ENCODE data around the gene ADARB2.
"Not testable (repeated sequence)": the region's sequence is repeated elsewhere in the genome, so short reads cannot be mapped to it uniquely, and the experiment has no call there.

Gene ADARB2

DNA sequence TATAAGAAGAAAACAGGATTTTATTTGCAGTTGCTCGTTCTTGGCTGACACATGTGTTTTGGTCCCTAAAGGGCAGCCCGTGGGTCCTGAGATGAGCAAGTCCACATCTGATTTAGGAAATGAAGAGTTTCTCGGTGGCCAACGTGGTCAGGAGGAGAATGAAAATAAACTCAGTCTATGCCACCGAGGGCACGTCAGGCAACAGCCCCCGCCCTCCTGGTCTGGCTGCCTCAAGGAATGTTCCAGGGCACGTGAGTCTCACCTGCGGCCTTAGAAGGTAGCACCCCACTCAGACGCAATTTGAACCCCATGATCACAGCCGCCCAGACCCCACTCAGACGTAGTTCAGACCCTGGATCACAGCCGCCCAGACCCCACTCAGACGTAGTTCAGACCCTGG, 197.2 kb downstream of the ADARB2 start:
- no peaks in the 10 kb centered on the region for H3K27me3 ChIP-seq (ENCODE audit: insufficient read depth, poor library complexity, severe bottlenecking)
- TF ChIP-seq SPI1 (IDR thresholded peaks at IDR 0.05; ENCODE audit: borderline replicate concordance, low read depth) (no peak), REST (IDR thresholded peaks at IDR 0.05; ENCODE audit: insufficient replicate concordance, low read depth) (no peak), GABPA (IDR thresholded peaks at IDR 0.05; ENCODE audit: low read depth) (no peak), POLR2AphosphoS5 (IDR thresholded peaks at IDR 0.05; ENCODE audit: low read depth) (no peak)
- TF ChIP-seq, protein P1, sequence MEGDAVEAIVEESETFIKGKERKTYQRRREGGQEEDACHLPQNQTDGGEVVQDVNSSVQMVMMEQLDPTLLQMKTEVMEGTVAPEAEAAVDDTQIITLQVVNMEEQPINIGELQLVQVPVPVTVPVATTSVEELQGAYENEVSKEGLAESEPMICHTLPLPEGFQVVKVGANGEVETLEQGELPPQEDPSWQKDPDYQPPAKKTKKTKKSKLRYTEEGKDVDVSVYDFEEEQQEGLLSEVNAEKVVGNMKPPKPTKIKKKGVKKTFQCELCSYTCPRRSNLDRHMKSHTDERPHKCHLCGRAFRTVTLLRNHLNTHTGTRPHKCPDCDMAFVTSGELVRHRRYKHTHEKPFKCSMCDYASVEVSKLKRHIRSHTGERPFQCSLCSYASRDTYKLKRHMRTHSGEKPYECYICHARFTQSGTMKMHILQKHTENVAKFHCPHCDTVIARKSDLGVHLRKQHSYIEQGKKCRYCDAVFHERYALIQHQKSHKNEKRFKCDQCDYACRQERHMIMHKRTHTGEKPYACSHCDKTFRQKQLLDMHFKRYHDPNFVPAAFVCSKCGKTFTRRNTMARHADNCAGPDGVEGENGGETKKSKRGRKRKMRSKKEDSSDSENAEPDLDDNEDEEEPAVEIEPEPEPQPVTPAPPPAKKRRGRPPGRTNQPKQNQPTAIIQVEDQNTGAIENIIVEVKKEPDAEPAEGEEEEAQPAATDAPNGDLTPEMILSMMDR (IDR thresholded peaks at IDR 0.05; ENCODE audit: insufficient read depth, low read length), result no peak
- H3K27ac ChIP-seq (replicated peaks), result no peak overlapping the region
- no peak overlapping the region for H3K4me3 ChIP-seq (replicated peaks; ENCODE audit: insufficient read depth, low read length)
- DNase-seq (ENCODE audit: low read depth in 1 of 2, low spot score in 1 of 2), result no peak

DNA sequence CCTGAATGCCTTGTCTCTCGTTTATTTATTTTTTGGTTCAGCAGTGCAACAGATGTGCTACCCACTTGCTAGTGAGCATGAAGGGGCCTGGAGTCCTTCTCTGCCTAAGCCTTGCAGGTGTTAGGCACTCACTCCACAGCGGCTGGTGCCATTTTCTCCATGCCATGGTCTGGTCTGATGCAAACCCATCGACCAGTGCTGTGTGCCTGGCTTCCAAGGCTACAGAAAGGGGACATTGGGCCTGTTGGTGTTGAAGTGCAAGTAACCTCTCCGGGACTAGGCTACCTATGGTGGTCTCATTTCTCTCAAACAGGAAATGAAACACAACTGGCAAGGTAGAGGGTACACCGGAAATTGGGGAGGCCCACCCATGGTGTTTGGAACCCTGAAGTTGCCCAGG, 198.1 kb downstream of the ADARB2 start:
- no peak for DNase-seq (ENCODE audit: low read depth in 1 of 2, low spot score in 1 of 2)

GRCh38 chr10:1538531-1539061, 198.7 kb downstream of the ADARB2 start:
- TF ChIP-seq GABPA (IDR thresholded peaks at IDR 0.05; ENCODE audit: low read depth) (no peak), POLR2AphosphoS5 (IDR thresholded peaks at IDR 0.05; ENCODE audit: low read depth) (no peak), REST (IDR thresholded peaks at IDR 0.05; ENCODE audit: insufficient replicate concordance, low read depth) (no peak), SPI1 (IDR thresholded peaks at IDR 0.05; ENCODE audit: borderline replicate concordance, low read depth) (no peak)
- TF ChIP-seq, protein P1 (IDR thresholded peaks at IDR 0.05; ENCODE audit: insufficient read depth, low read length), result no peak
- no peak for DNase-seq (ENCODE audit: low read depth in 1 of 2, low spot score in 1 of 2)
- no peak overlapping the region for H3K4me3 ChIP-seq (replicated peaks; ENCODE audit: insufficient read depth, low read length)
- no peak overlapping the region for H3K27ac ChIP-seq (replicated peaks)
- no peaks in the 10 kb centered on the region for H3K27me3 ChIP-seq (ENCODE audit: insufficient read depth, poor library complexity, severe bottlenecking)

More for the DNA sequence above, 198.1 kb downstream of the ADARB2 start:
- Histone ChIP-seq H3K27me3 (ENCODE audit: insufficient read depth, poor library complexity, severe bottlenecking) (no peaks in the 10 kb centered on the region), H3K4me3 (replicated peaks; ENCODE audit: insufficient read depth, low read length) (no peak overlapping the region), H3K27ac (replicated peaks) (no peak overlapping the region)
- no peak for TF ChIP-seq GABPA (IDR thresholded peaks at IDR 0.05; ENCODE audit: low read depth)

DNA sequence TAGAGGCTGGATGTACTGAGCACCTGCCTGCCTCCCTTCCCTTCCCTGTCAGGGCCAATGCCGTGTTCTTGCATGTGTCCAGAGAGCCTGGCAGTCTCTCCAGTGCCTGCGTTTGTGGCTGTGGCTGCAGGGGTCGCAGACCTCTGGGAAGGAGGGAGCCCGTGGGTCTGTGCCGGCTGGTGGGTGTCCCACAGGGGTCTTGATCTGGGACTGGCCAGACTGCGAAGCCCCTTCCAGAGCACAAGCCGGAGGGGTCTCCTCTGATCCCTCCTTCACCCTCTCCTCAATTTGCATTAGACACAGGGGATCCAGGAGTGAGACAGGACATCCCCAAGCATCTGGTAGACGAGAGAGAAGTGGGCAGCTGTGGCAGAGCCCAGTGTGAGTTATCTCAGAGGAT, 199.2 kb downstream of the ADARB2 start:
- no peak overlapping the region for H3K4me3 ChIP-seq (replicated peaks; ENCODE audit: insufficient read depth, low read length)
- TF ChIP-seq SPI1 (IDR thresholded peaks at IDR 0.05; ENCODE audit: borderline replicate concordance, low read depth) (no peak), POLR2AphosphoS5 (IDR thresholded peaks at IDR 0.05; ENCODE audit: low read depth) (no peak), REST (IDR thresholded peaks at IDR 0.05; ENCODE audit: insufficient replicate concordance, low read depth) (no peak), GABPA (IDR thresholded peaks at IDR 0.05; ENCODE audit: low read depth) (no peak)
- TF ChIP-seq, protein P1 (IDR thresholded peaks at IDR 0.05; ENCODE audit: insufficient read depth, low read length), result no peak
- DNase-seq (ENCODE audit: low read depth in 1 of 2, low spot score in 1 of 2), result no peak
- no peaks in the 10 kb centered on the region for H3K27me3 ChIP-seq (ENCODE audit: insufficient read depth, poor library complexity, severe bottlenecking)
- no peak overlapping the region for H3K27ac ChIP-seq (replicated peaks)

DNA sequence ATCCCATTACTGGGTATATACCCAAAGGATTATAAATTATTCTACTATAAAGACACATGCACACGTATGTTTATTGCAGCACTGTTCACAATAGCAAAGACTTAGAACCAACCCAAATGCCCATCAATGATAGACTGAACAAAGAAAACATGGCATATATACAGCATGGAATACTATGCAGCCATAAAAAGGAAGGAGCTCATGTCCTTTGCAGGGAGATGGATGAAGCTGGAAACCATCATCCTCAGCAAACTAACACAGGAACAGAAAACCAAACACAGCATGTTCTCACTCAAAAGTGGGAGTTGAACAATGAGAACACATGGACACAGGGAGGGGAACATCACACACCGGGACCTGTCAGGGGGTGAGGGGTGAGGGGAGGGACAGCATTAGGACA, 199.9 kb downstream of the ADARB2 start:
- not testable (repeated sequence) for DNase-seq (ENCODE audit: low read depth in 1 of 2, low spot score in 1 of 2); H3K4me3 ChIP-seq (replicated peaks; ENCODE audit: insufficient read depth, low read length); H3K27me3 ChIP-seq (ENCODE audit: insufficient read depth, poor library complexity, severe bottlenecking); H3K27ac ChIP-seq (replicated peaks)

Measured in HL-60 (cell line).